Neutrophil (primary cell): ENCODE measurements around the gene LRRC55.

Source experiments
- H3K27ac ChIP-seq: fragments of 200-600 bp; sonication (generic); 2 replicates; pipeline ENCODE4 v1.5.1; 2016; ENCODE audit warnings: mild to moderate bottlenecking, moderate library complexity
- H3K27me3 ChIP-seq: fragments of 200-600 bp; sonication (generic); 2 replicates; pipeline ENCODE4 v1.6.0; 2016; ENCODE audit warnings: mild to moderate bottlenecking
- H3K36me3 ChIP-seq: fragments of 200-600 bp; sonication (generic); 2 replicates; pipeline ENCODE4 v1.5.1; 2017
- H3K4me1 ChIP-seq, 2 experiments: fragments of 200-600 bp in 1 of 2; sonication (generic) in 1 of 2; 1 replicate in 1 of 2; 2 replicates in 1 of 2; pipeline versions ENCODE4 v1.5.1 to v1.6.1; 2013 to 2016; ENCODE audit warnings: low read depth in 1 of 2, low read length in 1 of 2, mild to moderate bottlenecking in 1 of 2, moderate library complexity in 1 of 2; ENCODE audit not compliant: control insufficient read depth in 1 of 2, insufficient read depth in 1 of 2
- H3K4me3 ChIP-seq, 2 experiments: fragments of 200-600 bp in 1 of 2; sonication (generic) in 1 of 2; 1 replicate in 1 of 2; 2 replicates in 1 of 2; pipeline ENCODE4 v1.5.1; 2013 to 2016; ENCODE audit warnings: low read depth in 1 of 2, low read length in 1 of 2, mild to moderate bottlenecking in 1 of 2, moderate library complexity in 1 of 2
- H3K9me3 ChIP-seq: fragments of 200-600 bp; sonication (generic); 2 replicates; pipeline ENCODE4 v1.5.1; 2016
- CTCF ChIP-seq: fragments of 200-600 bp; sonication (generic); IDR thresholded peaks from 2 replicates; pipeline ENCODE4 v1.5.1; 2016; ENCODE audit warnings: antibody characterized with exemption

Gene LRRC55

GRCh38 chr11:57200917-57201316 is 19.2 kb downstream of the LRRC55 start:
- Histone ChIP-seq H3K27ac (no peak overlapping the region), H3K9me3 (no peaks in the 10 kb centered on the region), H3K27me3 (peaks cover 19% of the 10 kb centered on the region), H3K4me1 (no peaks in the 10 kb centered on the region), H3K4me3 (no peak overlapping the region), H3K36me3 (no peaks in the 10 kb centered on the region)
- TF ChIP-seq CTCF: no peak

DNA sequence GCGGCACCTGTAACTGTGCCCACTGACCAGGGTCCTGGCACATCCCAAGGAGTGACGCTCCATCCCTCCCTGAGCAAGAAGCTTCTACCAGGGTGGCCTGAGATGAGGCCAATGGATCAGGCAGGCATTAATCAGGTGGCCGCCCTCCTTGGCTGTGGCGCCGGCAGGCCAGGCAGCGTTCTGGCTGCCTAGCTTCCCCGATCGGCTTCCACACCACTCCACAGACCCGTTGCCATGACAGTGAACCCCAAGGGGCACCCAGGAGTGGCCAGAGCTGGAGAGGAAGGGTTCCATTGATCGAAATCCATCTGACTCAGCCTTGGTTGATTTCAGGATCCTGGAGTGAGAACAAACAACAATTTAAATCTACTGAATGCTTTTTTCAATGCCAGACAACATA is 20.5 kb downstream of the LRRC55 start:
- H3K27me3 ChIP-seq: peaks cover 30% of the 10 kb centered on the region
- H3K4me3 ChIP-seq: no peak overlapping the region

GRCh38 chr11:57203359-57203758 is 21.6 kb downstream of the LRRC55 start:
- H3K36me3 ChIP-seq: no peaks in the 10 kb centered on the region
- no peak overlapping the region for H3K27ac ChIP-seq
- no peaks in the 10 kb centered on the region for H3K9me3 ChIP-seq
- no peaks in the 10 kb centered on the region for H3K4me1 ChIP-seq
- H3K4me3 ChIP-seq: no peak overlapping the region
- H3K27me3 ChIP-seq: peaks cover 36% of the 10 kb centered on the region
- no peak for TF ChIP-seq CTCF

More for the DNA sequence above, 20.5 kb downstream of the LRRC55 start:
- Histone ChIP-seq H3K4me1 (no peaks in the 10 kb centered on the region), H3K36me3 (no peaks in the 10 kb centered on the region), H3K27ac (no peak overlapping the region), H3K9me3 (no peaks in the 10 kb centered on the region)
- TF ChIP-seq CTCF: no peak

- Histone ChIP-seq H3K4me1 (no peaks in the 10 kb centered on the region), H3K27me3 (peaks cover 36% of the 10 kb centered on the region)
- TF ChIP-seq CTCF: no peak
Observed at GRCh38 chr11:57203882-57204480, 22.2 kb downstream of the LRRC55 start.

DNA sequence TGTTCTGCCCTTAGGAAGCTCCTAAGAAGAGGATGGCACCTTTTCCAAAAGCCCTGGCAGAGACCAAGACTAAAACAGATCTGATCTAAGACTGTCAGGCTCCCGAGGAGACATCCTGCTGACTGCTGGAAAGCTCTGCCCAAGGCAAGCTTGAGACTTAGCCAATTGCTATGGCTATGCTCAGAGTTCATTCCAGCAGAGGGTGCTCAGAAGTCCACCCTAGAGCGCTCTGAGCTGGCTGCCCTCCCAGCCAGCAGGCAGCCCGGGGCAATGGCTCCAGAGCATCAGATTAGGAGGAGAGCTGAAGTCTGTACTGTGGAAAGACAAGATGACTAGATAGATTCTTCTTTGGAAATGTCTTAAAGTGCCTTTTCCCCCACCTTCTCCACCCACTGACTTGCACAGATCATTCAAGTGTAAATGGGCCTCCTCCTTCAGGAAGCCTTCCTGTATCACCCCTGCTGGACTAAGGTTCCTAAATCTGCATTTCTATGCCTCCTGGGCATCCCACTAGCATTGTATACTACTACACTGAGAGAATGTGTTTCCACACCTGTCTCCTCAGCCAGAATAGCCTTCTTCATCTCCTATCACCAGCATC is 23.4 kb downstream of the LRRC55 start:
- no peaks in the 10 kb centered on the region for H3K4me1 ChIP-seq
- no peaks in the 10 kb centered on the region for H3K36me3 ChIP-seq
- no peaks in the 10 kb centered on the region for H3K9me3 ChIP-seq
- peaks cover 40% of the 10 kb centered on the region for H3K27me3 ChIP-seq
- TF ChIP-seq CTCF: no peak
- H3K4me3 ChIP-seq: no peak overlapping the region
- no peak overlapping the region for H3K27ac ChIP-seq

More at GRCh38 chr11:57203882-57204480, 22.2 kb downstream of the LRRC55 start:
- Histone ChIP-seq H3K36me3 (no peaks in the 10 kb centered on the region), H3K4me3 (no peak overlapping the region), H3K27ac (no peak overlapping the region), H3K9me3 (no peaks in the 10 kb centered on the region)
